Endodermal cell (in vitro differentiated cells): Measurements from ENCODE around the gene FPR3. TPM values are rescaled to one million over a fixed set of nuclear protein-coding genes. Genes with fewer than 3 reads are reported as not detected.

Experiments used
- DNase-seq: peaks from one replicate; pipeline ENCODE4 v3.0.0-alpha.2; 2017
- H3K27ac ChIP-seq: 2 replicates; pipeline ENCODE4 v1.5.1; 2013; ENCODE audit warnings: mild to moderate bottlenecking, low read depth, low read length, moderate library complexity
- H3K27me3 ChIP-seq: 2 replicates; pipeline ENCODE4 v1.6.1; 2013; ENCODE audit warnings: mild to moderate bottlenecking, low read length, moderate library complexity; ENCODE audit not compliant: insufficient read depth, control insufficient read depth, poor library complexity, severe bottlenecking
- H3K36me3 ChIP-seq: 2 replicates; pipeline ENCODE4 v1.7.0; 2013; ENCODE audit warnings: mild to moderate bottlenecking, low read length, moderate library complexity; ENCODE audit not compliant: control insufficient read depth, insufficient read depth
- H3K4me1 ChIP-seq: one replicate; pipeline ENCODE4 v1.7.0; 2013; ENCODE audit warnings: low read length; ENCODE audit not compliant: control insufficient read depth, insufficient read depth
- H3K4me3 ChIP-seq: 2 replicates; pipeline ENCODE4 v1.5.1; 2013; ENCODE audit warnings: mild to moderate bottlenecking, low read length, moderate library complexity
- H3K9ac ChIP-seq: 2 replicates; pipeline ENCODE4 v1.6.1; 2013; ENCODE audit warnings: mild to moderate bottlenecking, low read length, moderate library complexity; ENCODE audit not compliant: poor library complexity, severe bottlenecking; ENCODE audit errors: extremely low read depth
- H3K9me3 ChIP-seq: 2 replicates; pipeline ENCODE4 v1.6.1; 2013; ENCODE audit warnings: mild to moderate bottlenecking, low read length, moderate library complexity; ENCODE audit not compliant: control insufficient read depth
- H3K27ac Mint-ChIP-seq: 2 replicates; pipeline ENCODE4 v1.8.0; 2020; ENCODE audit warnings: mixed read lengths
- H3K27me3 Mint-ChIP-seq: 2 replicates; pipeline ENCODE4 v1.8.0; 2021; ENCODE audit warnings: mild to moderate bottlenecking, mixed read lengths; ENCODE audit not compliant: insufficient read depth
- H3K36me3 Mint-ChIP-seq: 2 replicates; pipeline ENCODE4 v1.8.0; 2020; ENCODE audit warnings: low read depth, mixed read lengths
- H3K4me1 Mint-ChIP-seq: 2 replicates; pipeline ENCODE4 v1.8.0; 2020; ENCODE audit warnings: mixed read lengths
- H3K4me3 Mint-ChIP-seq: 2 replicates; pipeline ENCODE4 v1.8.0; 2020; ENCODE audit warnings: mild to moderate bottlenecking, moderate library complexity, mixed read lengths
- H3K9me3 Mint-ChIP-seq: 2 replicates; pipeline ENCODE4 v1.8.0; 2020; ENCODE audit warnings: mild to moderate bottlenecking, mixed read lengths
- CTCF ChIP-seq: fragments of 200-600 bp; sonication (generic); conservative IDR thresholded peaks from 2 replicates; pipeline ENCODE4 v1.5.0; 2021; ENCODE audit warnings: antibody characterized with exemption, mild to moderate bottlenecking
- WGBS, 2 experiments: methylation state at CpG; one replicate each; pipeline versions ENCODE4 v1.1.5 to v1.1.7; 2013; ENCODE audit warnings: missing lambda C conversion rate in 2 of 2, mixed read lengths in 1 of 2; ENCODE audit not compliant: insufficient coverage in 1 of 2, insufficient read length in 1 of 2; 5-methylcytosine and 5-hydroxymethylcytosine counted together
- total RNA-seq, 2 donors: library from RNA; stranded (reverse); fragmentation: NEBNext Ultra II Directional in 1 of 2; extraction: Animal tissue kit (Norgen Biotek cat#: 25700) in 1 of 2; gene quantifications; 2 replicates in 1 of 2; 3 replicates in 1 of 2; pipeline ENCODE4 v1.2.1, GENCODE V29; 2021

FPR3 gene
- total RNA-seq, 2 donors from 2014 or later, result not detected

GRCh38 chr19:51822325-51822724 lies 27.4 kb downstream of the FPR3 start:
- WGBS, 2 experiments, result 76 to 87% methylated on average over 2 of the region's 2 CpGs
- no peaks in the 10 kb centered on the region for H3K36me3 Mint-ChIP-seq
- no peaks in the 10 kb centered on the region for H3K36me3 ChIP-seq
- H3K27ac ChIP-seq, result no peak overlapping the region
- H3K27me3 ChIP-seq, result no peaks in the 10 kb centered on the region
- peaks cover 2% of the 10 kb centered on the region for H3K27me3 Mint-ChIP-seq
- no peak overlapping the region for H3K4me3 ChIP-seq
- no peak for TF ChIP-seq CTCF
- DNase-seq, result no peak
- no peak overlapping the region for H3K27ac Mint-ChIP-seq
- H3K4me1 ChIP-seq, result no peaks in the 10 kb centered on the region
- H3K9ac ChIP-seq, result no peak overlapping the region
- H3K4me1 Mint-ChIP-seq, result no peaks in the 10 kb centered on the region
- H3K9me3 Mint-ChIP-seq, result peaks cover 49% of the 10 kb centered on the region
- H3K4me3 Mint-ChIP-seq, result no peak overlapping the region
- H3K9me3 ChIP-seq, result peaks cover 34% of the 10 kb centered on the region

GRCh38 chr19:51822946-51823345 lies 28.0 kb downstream of the FPR3 start:
- H3K36me3 Mint-ChIP-seq, result no peaks in the 10 kb centered on the region
- Histone ChIP-seq H3K36me3 (no peaks in the 10 kb centered on the region), H3K9ac (no peak overlapping the region), H3K27ac (no peak overlapping the region), H3K27me3 (no peaks in the 10 kb centered on the region), H3K4me1 (no peaks in the 10 kb centered on the region), H3K9me3 (peaks cover 36% of the 10 kb centered on the region), H3K4me3 (no peak overlapping the region)
- no peaks in the 10 kb centered on the region for H3K4me1 Mint-ChIP-seq
- peaks cover 2% of the 10 kb centered on the region for H3K27me3 Mint-ChIP-seq
- DNase-seq, result no peak
- TF ChIP-seq CTCF, result no peak
- WGBS, 2 experiments, result 79 to 100% methylated on average over 1 of the region's 3 CpGs
- no peak overlapping the region for H3K4me3 Mint-ChIP-seq
- no peak overlapping the region for H3K27ac Mint-ChIP-seq
- H3K9me3 Mint-ChIP-seq, result peaks cover 56% of the 10 kb centered on the region

- H3K36me3 Mint-ChIP-seq, result peaks cover 3% of the 10 kb centered on the region
- no peaks in the 10 kb centered on the region for H3K4me1 ChIP-seq
- DNase-seq, result no peak
- H3K4me3 Mint-ChIP-seq, result no peak overlapping the region
- no peaks in the 10 kb centered on the region for H3K36me3 ChIP-seq
- no peak overlapping the region for H3K27ac ChIP-seq
- H3K9me3 Mint-ChIP-seq, result peaks cover 70% of the 10 kb centered on the region
- peaks cover 2% of the 10 kb centered on the region for H3K27me3 Mint-ChIP-seq
- no peaks in the 10 kb centered on the region for H3K27me3 ChIP-seq
- 89 to 92% methylated on average over 11 to 13 of the region's 13 CpGs for WGBS, 2 experiments
- H3K27ac Mint-ChIP-seq, result no peak overlapping the region
- TF ChIP-seq CTCF, result no peak
- H3K4me3 ChIP-seq, result no peak overlapping the region
- H3K9ac ChIP-seq, result no peak overlapping the region
- H3K9me3 ChIP-seq, result peaks cover 43% of the 10 kb centered on the region
- H3K4me1 Mint-ChIP-seq, result no peaks in the 10 kb centered on the region
Measured at GRCh38 chr19:51824281-51825005, 29.5 kb downstream of the FPR3 start.
